Cardiac muscle cell (in vitro differentiated cells and primary cell): Measurements from ENCODE around the gene NAPEPLD. TPM values are rescaled to one million over a fixed set of nuclear protein-coding genes. Genes with fewer than 3 reads are reported as not detected.
"Not testable (repeated sequence)": the region's sequence is repeated elsewhere in the genome, so short reads cannot be mapped to it uniquely, and the experiment has no call there.

Source experiments
- DNase-seq, 2 donors: peaks; one replicate each; pipeline versions ENCODE4 v3.0.0 to v3.0.0-alpha.2; 2010 to 2017; ENCODE audit warnings: low read depth in 1 of 2, low spot score in 1 of 2
- H3K27ac ChIP-seq: fragments of 200-600 bp; sonication (generic); 2 replicates; pipeline ENCODE4 v1.5.1; 2016
- H3K27me3 ChIP-seq: fragments of 200-600 bp; sonication (generic); 2 replicates; pipeline ENCODE4 v1.6.0; 2016; ENCODE audit warnings: control low read depth
- H3K36me3 ChIP-seq: fragments of 200-600 bp; sonication (generic); 2 replicates; pipeline ENCODE4 v1.5.1; 2016; ENCODE audit warnings: control low read depth
- H3K4me1 ChIP-seq: fragments of 200-600 bp; sonication (generic); 2 replicates; pipeline ENCODE4 v1.8.1; 2017; ENCODE audit warnings: low read depth, mild to moderate bottlenecking, mixed run types
- H3K4me3 ChIP-seq: fragments of 200-600 bp; sonication (generic); 2 replicates; pipeline ENCODE4 v1.5.1; 2016; ENCODE audit warnings: mild to moderate bottlenecking
- H3K9me3 ChIP-seq: fragments of 200-600 bp; sonication (generic); 2 replicates; pipeline ENCODE4 v1.5.1; 2017; ENCODE audit warnings: low read depth, mild to moderate bottlenecking, control low read depth
- polyA plus RNA-seq: library from polyadenylated mRNA; unstranded; fragments of >200 nt; fragmentation: Nextera tagmentation; extraction: Ambion mirVana; gene quantifications from 2 replicates; pipeline ENCODE4 v1.2.1, GENCODE V29; 2016
- total RNA-seq: library from RNA; depleted of rRNA; stranded (reverse); fragments of >200 nt; gene quantifications from 2 replicates; pipeline ENCODE4 v1.2.3, GENCODE V29; 2016
- TF ChIP-seq, protein P1 (sequence below): IDR thresholded peaks from 2 replicates; pipeline ENCODE4 v1.5.1; 2012; ENCODE audit warnings: low read depth, mild to moderate bottlenecking, low read length

Gene NAPEPLD
- total and polyA plus RNA-seq, 2 experiments from 2014 or later: 9.2 to 15.7 TPM

DNA sequence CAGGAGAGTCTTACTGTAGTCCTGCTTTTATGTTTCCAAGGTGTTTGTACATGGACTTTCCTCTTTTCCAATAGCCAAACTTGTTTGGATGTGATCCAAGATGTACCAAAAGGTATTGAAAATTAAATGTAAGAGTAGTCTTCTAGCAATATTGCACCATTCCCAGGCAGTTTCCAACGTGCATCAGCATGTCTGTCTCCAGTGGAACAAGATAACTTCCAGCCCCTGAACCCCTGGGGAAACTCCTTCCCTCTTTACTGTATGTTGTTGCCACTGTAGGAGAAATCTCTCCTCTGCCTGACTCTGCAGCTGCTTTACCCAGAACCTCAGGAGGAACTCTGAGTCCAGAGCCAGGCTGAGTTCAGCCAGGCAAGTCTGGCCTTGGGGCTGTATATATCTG, 55.5 kb downstream of the NAPEPLD start:
- peak in 1 of 2 donors; percentile 11 for DNase-seq
- Histone ChIP-seq H3K9me3 (no peaks in the 10 kb centered on the region), H3K4me3 (no peak overlapping the region), H3K36me3 (peaks cover 7% of the 10 kb centered on the region), H3K4me1 (peaks cover 19% of the 10 kb centered on the region), H3K27me3 (no peaks in the 10 kb centered on the region), H3K27ac (peak overlapping the region; percentile 71)
- TF ChIP-seq, protein P1, sequence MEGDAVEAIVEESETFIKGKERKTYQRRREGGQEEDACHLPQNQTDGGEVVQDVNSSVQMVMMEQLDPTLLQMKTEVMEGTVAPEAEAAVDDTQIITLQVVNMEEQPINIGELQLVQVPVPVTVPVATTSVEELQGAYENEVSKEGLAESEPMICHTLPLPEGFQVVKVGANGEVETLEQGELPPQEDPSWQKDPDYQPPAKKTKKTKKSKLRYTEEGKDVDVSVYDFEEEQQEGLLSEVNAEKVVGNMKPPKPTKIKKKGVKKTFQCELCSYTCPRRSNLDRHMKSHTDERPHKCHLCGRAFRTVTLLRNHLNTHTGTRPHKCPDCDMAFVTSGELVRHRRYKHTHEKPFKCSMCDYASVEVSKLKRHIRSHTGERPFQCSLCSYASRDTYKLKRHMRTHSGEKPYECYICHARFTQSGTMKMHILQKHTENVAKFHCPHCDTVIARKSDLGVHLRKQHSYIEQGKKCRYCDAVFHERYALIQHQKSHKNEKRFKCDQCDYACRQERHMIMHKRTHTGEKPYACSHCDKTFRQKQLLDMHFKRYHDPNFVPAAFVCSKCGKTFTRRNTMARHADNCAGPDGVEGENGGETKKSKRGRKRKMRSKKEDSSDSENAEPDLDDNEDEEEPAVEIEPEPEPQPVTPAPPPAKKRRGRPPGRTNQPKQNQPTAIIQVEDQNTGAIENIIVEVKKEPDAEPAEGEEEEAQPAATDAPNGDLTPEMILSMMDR: no peak

- peak overlapping the region; percentile 71 for H3K27ac ChIP-seq
- peaks cover 19% of the 10 kb centered on the region for H3K4me1 ChIP-seq
- H3K4me3 ChIP-seq, H3K27me3 ChIP-seq, DNase-seq, H3K9me3 ChIP-seq: not testable (repeated sequence)
- peaks cover 11% of the 10 kb centered on the region for H3K36me3 ChIP-seq
Measured at GRCh38 chr7:103092321-103092720, 56.6 kb downstream of the NAPEPLD start.

DNA sequence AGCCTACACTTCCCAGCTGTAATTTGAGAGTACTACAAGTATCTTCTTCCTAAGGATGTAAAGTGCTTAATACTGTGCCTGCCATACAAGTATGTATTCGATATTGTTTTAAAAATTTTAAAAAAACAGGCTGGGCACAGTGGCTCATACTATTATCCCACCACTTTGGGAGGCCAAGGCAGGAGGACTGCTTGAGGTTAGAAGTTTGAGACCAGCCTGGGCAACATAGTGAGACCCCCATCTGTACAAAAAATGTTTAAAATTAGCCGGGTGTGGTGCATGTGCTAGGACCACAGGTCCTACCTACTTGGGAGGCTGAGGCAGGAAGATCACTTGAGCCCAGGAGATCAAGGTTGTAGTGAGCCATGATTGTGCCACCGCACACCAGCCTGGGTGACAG, 65.7 kb downstream of the NAPEPLD start:
- Histone ChIP-seq H3K4me3 (no peak overlapping the region), H3K36me3 (peaks cover 33% of the 10 kb centered on the region), H3K9me3 (no peaks in the 10 kb centered on the region), H3K27me3 (no peaks in the 10 kb centered on the region), H3K4me1 (no peaks in the 10 kb centered on the region), H3K27ac (no peak overlapping the region)
- DNase-seq: no peak
- TF ChIP-seq, protein P1: no peak

DNA sequence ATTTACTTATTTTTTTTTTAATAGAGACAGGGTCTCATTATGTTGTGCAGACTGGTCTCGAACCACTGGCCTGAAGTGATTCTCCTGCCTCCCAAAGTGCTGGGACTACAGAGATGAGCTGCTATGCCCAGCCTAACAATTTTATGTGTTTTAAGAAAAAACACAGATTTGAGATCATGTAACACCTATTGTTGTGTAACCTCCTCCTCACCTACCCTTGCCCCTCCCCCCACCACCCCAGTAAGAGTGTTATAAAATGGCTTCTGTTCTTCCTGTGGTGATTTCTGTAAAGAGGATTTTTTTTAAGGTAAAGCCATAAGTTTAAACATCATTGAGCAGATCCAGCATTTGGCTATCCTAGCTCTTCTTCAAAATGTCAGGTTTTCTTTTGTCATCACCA, 66.4 kb downstream of the NAPEPLD start:
- H3K27me3 ChIP-seq: no peaks in the 10 kb centered on the region
- peaks cover 28% of the 10 kb centered on the region for H3K36me3 ChIP-seq
- H3K27ac ChIP-seq: no peak overlapping the region
- no peaks in the 10 kb centered on the region for H3K4me1 ChIP-seq
- no peaks in the 10 kb centered on the region for H3K9me3 ChIP-seq
- DNase-seq: no peak
- no peak overlapping the region for H3K4me3 ChIP-seq
- TF ChIP-seq, protein P1: no peak

GRCh38 chr7:103080923-103081322, 68.0 kb downstream of the NAPEPLD start:
- Histone ChIP-seq H3K27me3 (no peaks in the 10 kb centered on the region), H3K9me3 (no peaks in the 10 kb centered on the region), H3K27ac (no peak overlapping the region), H3K4me3 (no peak overlapping the region), H3K36me3 (peaks cover 15% of the 10 kb centered on the region), H3K4me1 (peaks cover 2% of the 10 kb centered on the region)
- DNase-seq: no peak
- TF ChIP-seq, protein P1: no peak

DNA sequence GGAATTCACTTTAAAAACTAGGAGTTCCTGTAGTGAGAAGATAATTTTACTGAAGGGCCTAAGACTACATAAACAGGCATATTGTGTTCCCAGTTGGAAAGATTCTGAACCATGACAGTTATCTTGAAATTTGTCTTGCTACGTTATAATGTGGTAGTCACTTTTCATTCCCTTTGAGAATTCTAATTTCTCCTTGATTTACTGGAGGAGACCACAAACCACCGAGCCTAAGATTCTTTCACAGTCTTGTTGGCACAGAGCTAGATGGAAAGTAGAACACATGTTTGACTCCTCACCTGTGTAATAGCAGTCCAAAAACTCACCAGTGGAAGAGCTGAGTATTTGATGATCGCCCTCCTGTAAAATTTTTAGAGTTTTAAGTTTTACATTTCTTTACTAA, 69.1 kb downstream of the NAPEPLD start:
- no peak overlapping the region for H3K4me3 ChIP-seq
- no peak overlapping the region for H3K27ac ChIP-seq
- H3K4me1 ChIP-seq: peaks cover 4% of the 10 kb centered on the region
- H3K36me3 ChIP-seq: peaks cover 12% of the 10 kb centered on the region
- TF ChIP-seq, protein P1: no peak
- no peaks in the 10 kb centered on the region for H3K27me3 ChIP-seq
- no peaks in the 10 kb centered on the region for H3K9me3 ChIP-seq
- no peak for DNase-seq

- not testable (repeated sequence) for H3K36me3 ChIP-seq, H3K27ac ChIP-seq, DNase-seq
Measured at GRCh38 chr7:103078226-103078625, 70.7 kb downstream of the NAPEPLD start.

More at GRCh38 chr7:103078226-103078625, 70.7 kb downstream of the NAPEPLD start:
- not testable (repeated sequence) for H3K4me3 ChIP-seq, H3K9me3 ChIP-seq, H3K27me3 ChIP-seq, H3K4me1 ChIP-seq
